ENCODE data around the gene OR5T2.

DNA sequence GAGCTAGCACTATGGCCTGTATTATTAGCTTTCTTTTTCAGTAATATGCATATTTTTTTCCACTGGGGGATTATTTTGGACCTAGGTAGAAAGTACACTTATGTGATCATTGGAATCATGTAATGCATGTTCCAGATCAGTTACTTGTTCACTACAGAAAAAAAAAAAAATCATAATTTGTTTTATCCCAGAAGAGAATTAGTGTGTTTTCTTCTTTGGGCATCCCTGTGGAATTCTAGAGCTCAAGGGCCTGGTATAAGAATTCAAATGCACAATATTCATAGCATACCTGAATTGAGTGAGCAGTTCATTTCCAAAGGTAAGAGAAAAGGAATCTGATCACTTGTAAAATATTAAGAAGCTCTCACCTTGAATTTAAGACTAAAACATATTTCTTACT, 39.8 kb upstream of the OR5T2 start, which contains the start of gene OR5T1:
- TF ChIP-seq, protein P1, sequence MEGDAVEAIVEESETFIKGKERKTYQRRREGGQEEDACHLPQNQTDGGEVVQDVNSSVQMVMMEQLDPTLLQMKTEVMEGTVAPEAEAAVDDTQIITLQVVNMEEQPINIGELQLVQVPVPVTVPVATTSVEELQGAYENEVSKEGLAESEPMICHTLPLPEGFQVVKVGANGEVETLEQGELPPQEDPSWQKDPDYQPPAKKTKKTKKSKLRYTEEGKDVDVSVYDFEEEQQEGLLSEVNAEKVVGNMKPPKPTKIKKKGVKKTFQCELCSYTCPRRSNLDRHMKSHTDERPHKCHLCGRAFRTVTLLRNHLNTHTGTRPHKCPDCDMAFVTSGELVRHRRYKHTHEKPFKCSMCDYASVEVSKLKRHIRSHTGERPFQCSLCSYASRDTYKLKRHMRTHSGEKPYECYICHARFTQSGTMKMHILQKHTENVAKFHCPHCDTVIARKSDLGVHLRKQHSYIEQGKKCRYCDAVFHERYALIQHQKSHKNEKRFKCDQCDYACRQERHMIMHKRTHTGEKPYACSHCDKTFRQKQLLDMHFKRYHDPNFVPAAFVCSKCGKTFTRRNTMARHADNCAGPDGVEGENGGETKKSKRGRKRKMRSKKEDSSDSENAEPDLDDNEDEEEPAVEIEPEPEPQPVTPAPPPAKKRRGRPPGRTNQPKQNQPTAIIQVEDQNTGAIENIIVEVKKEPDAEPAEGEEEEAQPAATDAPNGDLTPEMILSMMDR (IDR thresholded peaks at IDR 0.05; ENCODE audit: low read depth, low read length) = no peak
- TF ChIP-seq POLR2A (IDR thresholded peaks at IDR 0.05; ENCODE audit: extremely low read depth, insufficient read length) (no peak), MAX (IDR thresholded peaks at IDR 0.05; ENCODE audit: low read depth, low read length) (no peak), MYC (IDR thresholded peaks at IDR 0.05; ENCODE audit: low read depth, low read length) (no peak)

All from NB4 (cell line).